GM18873 (cell line): ENCODE measurements around the gene COQ3.
A peak's percentile ranks its signal among the peaks of the same experiment; 100 is the strongest.

Source experiments
- ATAC-seq: cut with Tn5 transposase; IDR thresholded peaks from one replicate; pipeline ENCODE4 v1.9.1; 2021; ENCODE audit warnings: mild to moderate bottlenecking, moderate library complexity, moderate number of reproducible peaks; ENCODE audit not compliant: unreplicated experiment, low FRiP score

The COQ3 gene

GRCh38 chr6:99390896-99391295, 3.1 kb downstream of the COQ3 start:
- ATAC-seq: no peak

DNA sequence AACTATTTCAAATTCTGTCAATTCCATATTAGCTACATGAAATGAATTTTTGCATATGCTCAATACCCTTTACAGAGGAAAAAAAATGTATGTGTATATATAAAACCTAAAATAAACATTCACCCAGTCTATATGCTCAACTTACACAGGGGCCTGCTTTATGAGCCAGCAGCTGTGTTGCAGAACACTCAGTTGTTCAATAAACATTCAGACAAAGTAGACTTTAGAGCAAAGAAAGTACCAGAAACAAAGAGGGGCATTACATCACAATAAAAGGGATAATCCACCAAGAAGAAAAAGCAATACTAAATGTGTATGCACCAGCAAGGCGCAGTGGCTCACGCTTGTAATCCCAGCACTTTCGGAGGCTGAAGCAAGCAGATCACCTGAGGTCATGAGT, 9.5 kb downstream of the COQ3 start:
- ATAC-seq: no peak

DNA sequence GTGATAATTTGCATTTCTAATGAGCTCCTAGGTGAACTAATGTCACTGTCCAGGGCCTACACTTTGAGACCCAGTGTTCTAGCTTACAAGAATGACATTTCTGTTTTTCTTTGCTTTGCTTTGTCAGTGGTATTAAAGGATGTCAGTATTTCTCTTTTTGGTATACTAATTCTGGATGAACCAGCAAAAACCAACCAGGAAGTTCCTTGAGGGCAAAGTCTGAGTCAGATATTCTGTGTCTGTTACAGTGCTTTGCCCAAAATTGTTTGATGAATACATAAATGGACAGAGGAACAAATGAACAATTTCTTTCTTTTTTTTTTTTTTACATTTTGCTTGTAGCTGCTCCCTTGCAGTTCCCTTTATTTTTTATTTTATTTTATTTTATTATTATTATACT, 15.4 kb downstream of the COQ3 start:
- no peak for ATAC-seq

- ATAC-seq: no peak
Measured at GRCh38 chr6:99369533-99369932, 24.5 kb downstream of the COQ3 start.

DNA sequence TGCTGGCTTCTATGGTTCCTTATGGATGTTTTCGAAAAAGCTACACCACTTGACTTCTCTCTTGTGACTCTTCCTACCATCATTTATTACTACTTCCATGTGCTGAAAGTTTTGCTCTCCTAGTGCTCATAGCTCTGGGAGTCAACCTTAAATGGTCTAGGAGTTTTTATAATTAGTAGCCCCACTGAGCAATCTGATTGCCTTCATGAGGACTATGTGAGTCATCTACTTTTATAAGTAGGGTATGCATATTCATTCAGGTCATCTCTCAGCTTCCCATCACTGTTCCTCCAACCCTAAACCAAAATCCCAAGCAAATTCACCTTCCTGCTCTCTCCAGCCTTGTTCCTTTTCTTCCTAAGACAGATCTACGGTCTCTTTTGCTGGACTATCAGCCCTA, 27.1 kb downstream of the COQ3 start:
- ATAC-seq: no peak

GRCh38 chr6:99364026-99364425, 30.0 kb downstream of the COQ3 start:
- peak; percentile 98 for ATAC-seq

- no peak for ATAC-seq
Measured at GRCh38 chr6:99362678-99363268, 31.2 kb downstream of the COQ3 start.

DNA sequence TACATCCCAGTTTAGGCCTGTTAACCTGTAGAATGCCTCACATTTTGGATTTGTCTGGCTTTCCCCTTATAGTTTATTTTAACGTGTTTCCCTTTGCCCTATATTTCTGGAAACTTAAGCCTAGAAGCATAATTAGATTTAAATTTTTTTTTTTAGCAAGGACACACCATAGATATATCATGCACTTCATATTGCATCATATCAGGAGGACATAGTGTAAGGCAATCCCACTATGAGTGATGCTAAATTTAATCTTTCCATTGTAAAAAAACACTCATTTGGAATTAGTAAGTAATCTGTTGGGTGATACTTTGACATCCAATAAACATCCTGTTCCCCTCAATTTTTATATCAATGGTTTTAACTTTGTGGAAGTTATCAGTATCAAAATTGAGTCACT, 34.2 kb downstream of the COQ3 start:
- ATAC-seq: no peak

- no peak for ATAC-seq
Measured at GRCh38 chr6:99356641-99357040, 37.4 kb downstream of the COQ3 start.

GRCh38 chr6:99354983-99355382, 39.0 kb downstream of the COQ3 start:
- no peak for ATAC-seq

- ATAC-seq: no peak
Measured at GRCh38 chr6:99353126-99353525, 40.9 kb downstream of the COQ3 start.

DNA sequence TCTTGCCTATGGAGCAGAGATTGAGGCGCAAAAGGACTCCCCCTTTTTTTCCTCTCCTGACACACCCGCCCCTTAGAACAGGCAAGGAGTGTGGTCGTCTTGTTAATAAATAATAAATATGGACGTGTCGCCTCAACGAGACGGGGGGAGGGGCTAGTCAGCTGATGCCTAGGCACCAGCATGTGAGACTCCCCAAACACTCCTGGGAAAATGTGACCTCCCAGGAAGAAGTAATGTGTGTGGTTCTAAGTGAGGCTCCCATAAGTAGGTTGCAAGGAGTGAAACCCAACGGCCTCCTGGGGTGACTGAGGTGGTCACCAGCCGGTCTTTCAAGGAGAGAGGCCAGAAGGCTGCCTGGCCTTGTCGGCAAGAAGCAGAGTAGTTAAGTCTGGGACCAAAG, 43.4 kb downstream of the COQ3 start:
- ATAC-seq: no peak

DNA sequence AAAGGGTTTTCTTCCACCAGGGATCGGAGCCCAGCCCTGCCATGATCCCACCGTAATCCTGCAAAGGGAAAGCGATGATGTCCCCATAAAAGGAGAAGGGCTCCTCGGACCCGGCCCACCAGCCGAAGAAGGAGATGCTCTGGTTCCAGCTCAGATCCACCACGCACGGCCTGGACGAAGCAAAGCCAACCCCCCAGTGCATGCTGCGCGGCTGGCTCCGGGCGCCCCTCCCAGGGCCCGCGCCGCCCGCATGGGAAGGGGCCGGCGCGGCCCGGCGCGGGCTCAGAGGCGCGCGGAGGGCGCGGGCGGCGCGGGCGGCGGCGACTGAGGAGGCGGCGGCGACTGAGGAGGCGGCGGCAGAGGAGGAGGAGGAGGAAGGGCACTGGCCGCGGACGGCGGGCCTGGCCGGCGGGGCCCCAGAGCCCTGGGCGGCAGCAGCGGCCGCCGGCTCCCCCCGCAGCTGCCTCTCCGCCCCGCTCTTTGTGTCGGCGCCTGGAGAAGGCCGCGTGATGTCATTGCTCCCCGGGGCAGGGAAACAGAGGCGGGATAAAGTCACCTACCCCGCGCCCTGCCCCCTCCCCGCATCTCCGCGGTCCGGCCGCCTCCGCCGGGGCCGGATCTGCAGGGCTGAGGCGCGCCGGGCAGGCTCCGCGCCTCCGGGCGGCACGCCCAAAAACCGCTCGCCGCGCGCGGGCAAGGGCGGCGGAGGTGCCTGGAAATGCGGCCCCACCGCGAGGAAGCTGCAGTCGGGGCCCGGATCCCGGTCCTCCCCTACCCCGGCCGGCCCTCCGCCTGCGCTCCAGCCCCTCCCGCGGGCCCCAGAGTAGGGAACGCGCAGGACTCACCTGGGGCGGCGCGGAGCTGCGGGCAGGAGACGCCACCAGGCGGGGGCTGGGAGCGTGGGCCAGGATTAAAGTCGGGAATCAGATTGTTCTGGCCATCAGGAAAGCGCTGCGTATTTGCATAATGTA, 44.5 kb downstream of the COQ3 start, which contains the start of gene FAXC:
Gene FAXC, minus strand, starts transcription at position 504 of the 971 bp plus-strand sequence. Its CDS starts 302 bp downstream, at position 202.
- ATAC-seq: no peak

- no peak for ATAC-seq
Measured at GRCh38 chr6:99348288-99349170, 45.5 kb downstream of the COQ3 start.

GRCh38 chr6:99347804-99348203, 46.2 kb downstream of the COQ3 start:
- no peak for ATAC-seq

- no peak for ATAC-seq
Measured at GRCh38 chr6:99346595-99346994, 47.4 kb downstream of the COQ3 start.

- ATAC-seq: no peak
Measured at GRCh38 chr6:99345164-99345563, 48.8 kb downstream of the COQ3 start.

DNA sequence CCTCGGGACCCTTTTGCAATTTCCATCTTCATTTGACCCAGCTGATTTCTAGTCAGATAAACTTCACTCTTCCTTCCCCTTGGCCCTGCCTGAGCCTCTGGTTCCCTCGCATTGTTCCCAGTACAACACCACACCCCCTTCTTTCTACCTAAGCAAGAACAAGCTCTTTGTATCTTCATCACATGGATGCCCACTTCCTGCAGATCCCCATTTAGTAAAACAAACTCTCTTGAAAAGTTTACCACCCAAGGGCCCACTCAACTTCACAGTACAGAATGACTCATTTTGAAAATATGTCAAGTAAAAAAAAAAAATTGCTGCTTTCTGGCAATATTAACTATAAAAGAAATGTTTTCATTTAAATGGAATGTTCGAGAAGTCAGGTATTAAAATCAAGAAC, 49.7 kb downstream of the COQ3 start:
- no peak for ATAC-seq

DNA sequence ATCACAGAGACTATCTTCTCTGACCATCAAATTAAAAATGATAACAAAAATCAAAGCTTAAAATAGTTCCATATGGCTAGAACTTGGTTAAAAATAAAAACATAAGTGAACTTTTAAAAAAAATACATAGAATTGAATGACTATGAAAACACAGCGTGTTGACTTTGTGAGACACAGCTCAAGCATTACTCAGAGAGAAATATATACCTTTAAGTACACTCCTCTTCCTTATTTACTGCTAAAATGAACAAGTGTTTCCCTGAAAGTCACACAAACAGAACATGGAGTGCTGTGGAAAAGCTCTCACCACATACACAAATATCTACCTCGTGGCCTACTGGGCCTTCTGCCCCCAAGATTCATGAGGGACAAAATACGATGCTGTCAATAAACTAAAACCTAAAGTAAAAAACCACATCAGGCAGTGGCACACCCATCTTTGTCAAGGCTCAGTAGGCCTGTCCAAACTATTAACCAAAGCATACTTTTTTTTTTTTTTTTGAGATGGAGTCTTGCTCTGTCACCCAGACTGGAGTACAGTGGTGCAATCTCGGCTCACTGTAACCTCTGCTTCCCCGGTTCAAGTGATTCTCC, 52.0 kb downstream of the COQ3 start:
- ATAC-seq: no peak

DNA sequence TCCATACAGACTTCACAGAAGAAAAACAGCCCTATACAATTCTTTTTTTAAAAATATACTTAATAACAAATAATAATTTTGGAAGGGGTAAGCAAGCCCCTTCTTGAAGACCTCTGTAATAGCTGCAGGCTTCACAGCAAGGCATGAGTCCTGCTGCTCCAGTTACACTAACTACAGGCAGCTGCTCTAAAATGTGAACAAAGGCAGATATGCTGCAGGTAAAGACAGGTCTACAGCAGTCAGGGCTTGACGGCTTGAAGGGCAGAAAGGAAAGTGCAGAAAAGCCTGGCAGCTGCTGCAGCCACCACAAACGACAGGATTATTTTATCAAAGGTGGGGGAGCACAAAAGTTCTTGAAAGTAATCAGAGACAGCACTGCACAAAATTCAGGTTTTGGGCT, 55.8 kb downstream of the COQ3 start:
- no peak for ATAC-seq
